ENCODE results near the gene CELF4.

The CELF4 gene

GRCh38 chr18:37294951-37295350, 270.6 kb downstream of the CELF4 start:
- H3K4me3 ChIP-seq, result no peak overlapping the region
- no peak overlapping the region for H3K27ac ChIP-seq
- no peak for TF ChIP-seq CTCF (IDR thresholded peaks at IDR 0.05)
- DNase-seq (ENCODE audit: low spot score), result no peak

GRCh38 chr18:37293359-37293758, 272.2 kb downstream of the CELF4 start:
- DNase-seq (ENCODE audit: low spot score), result no peak
- TF ChIP-seq CTCF (IDR thresholded peaks at IDR 0.05), result no peak
- H3K27ac ChIP-seq, result no peak overlapping the region
- H3K4me3 ChIP-seq, result no peak overlapping the region

GRCh38 chr18:37289423-37289822, 276.2 kb downstream of the CELF4 start:
- DNase-seq (ENCODE audit: low spot score), result no peak
- H3K4me3 ChIP-seq, result no peak overlapping the region
- TF ChIP-seq CTCF (IDR thresholded peaks at IDR 0.05), result no peak

GRCh38 chr18:37287601-37288000, 278.0 kb downstream of the CELF4 start:
- Histone ChIP-seq H3K27ac (no peak overlapping the region), H3K4me3 (no peak overlapping the region)
- DNase-seq (ENCODE audit: low spot score), result no peak
- TF ChIP-seq CTCF (IDR thresholded peaks at IDR 0.05), result no peak

More at GRCh38 chr18:37289423-37289822, 276.2 kb downstream of the CELF4 start:
- H3K27ac ChIP-seq, result no peak overlapping the region

GRCh38 chr18:37286801-37287200, 278.8 kb downstream of the CELF4 start:
- H3K4me3 ChIP-seq, result no peak overlapping the region
- H3K27ac ChIP-seq, result no peak overlapping the region
- no peak for DNase-seq (ENCODE audit: low spot score)
- TF ChIP-seq CTCF (IDR thresholded peaks at IDR 0.05), result no peak

GRCh38 chr18:37285825-37286224, 279.8 kb downstream of the CELF4 start:
- TF ChIP-seq CTCF (IDR thresholded peaks at IDR 0.05), result no peak
- no peak overlapping the region for H3K4me3 ChIP-seq
- no peak overlapping the region for H3K27ac ChIP-seq
- DNase-seq (ENCODE audit: low spot score), result no peak

- DNase-seq (ENCODE audit: low spot score), result no peak
- Histone ChIP-seq H3K27ac (no peak overlapping the region), H3K4me3 (no peak overlapping the region)
- no peak for TF ChIP-seq CTCF (IDR thresholded peaks at IDR 0.05)
Measured at GRCh38 chr18:37284260-37284659, 281.3 kb downstream of the CELF4 start.

Data from coronary artery (tissue), 2 donors.